Panc1 (cell line): ENCODE results near the gene MET. TPM values are rescaled to one million over a fixed set of nuclear protein-coding genes. Genes with fewer than 3 reads are reported as not detected.

Experiments
- ATAC-seq: fragments of 200-7000 bp; cut with Tn5 transposase; 2 replicates; pipeline ENCODE4 v1.9.1; 2020; ENCODE audit warnings: mild to moderate bottlenecking, moderate library complexity
- BruUV-seq: library from RNA; stranded (reverse); fragments of 400-500 nt; replicated peaks from 2 replicates; lab custom pipeline; 2021; lab: Mats Ljungman, UMichigan
- CTCF ChIA-PET: fragments of 300-600 bp; sonication (Branson Sonifier 250); formaldehyde crosslinking; loops from one replicate; lab custom pipeline; 2022; ENCODE audit warnings: antibody characterized with exemption; lab: Charles Lee
- POLR2A ChIA-PET: fragments of 300-600 bp; sonication (Branson Sonifier 250); formaldehyde crosslinking; loops from one replicate; lab custom pipeline; 2022; ENCODE audit warnings: antibody characterized with exemption; lab: Charles Lee
- DNase-seq: peaks from one replicate; pipeline ENCODE4 v3.0.0-alpha.2; 2010; ENCODE audit warnings: low read depth, low spot score
- H3K27ac ChIP-seq: 2 replicates; pipeline ENCODE4 v1.5.1; 2011; ENCODE audit warnings: mild to moderate bottlenecking, low read length, inconsistent platforms
- H3K27me3 ChIP-seq: fragments of 200-500 bp; sonication (Bioruptor generic); 2 replicates; pipeline ENCODE4 v1.6.0; 2014; ENCODE audit warnings: low read length, inconsistent platforms; ENCODE audit not compliant: control insufficient read depth, insufficient read depth
- H3K36me3 ChIP-seq: fragments of 200-500 bp; sonication (Bioruptor generic); 2 replicates; pipeline ENCODE4 v1.5.1; 2014; ENCODE audit warnings: inconsistent platforms, mild to moderate bottlenecking, low read length, moderate library complexity; ENCODE audit not compliant: control insufficient read depth, insufficient read depth
- H3K4me1 ChIP-seq: 2 replicates; pipeline ENCODE4 v1.5.1; 2011; ENCODE audit warnings: inconsistent platforms, mild to moderate bottlenecking, low read length, moderate library complexity; ENCODE audit not compliant: control insufficient read depth, insufficient read depth
- H3K4me3 ChIP-seq, 2 experiments: 2 replicates each; pipeline ENCODE4 v1.5.1; 2011 to 2012; ENCODE audit warnings: low read depth in 2 of 2, low read length in 2 of 2, mild to moderate bottlenecking in 2 of 2, inconsistent platforms in 1 of 2, moderate library complexity in 1 of 2
- H3K9me3 ChIP-seq: fragments of 200-500 bp; sonication (Bioruptor generic); 2 replicates; pipeline ENCODE4 v1.5.1; 2014; ENCODE audit warnings: low read depth, mild to moderate bottlenecking, inconsistent platforms, low read length, moderate library complexity; ENCODE audit not compliant: control insufficient read depth, insufficient read depth
- POLR2AphosphoS5 ChIP-seq: IDR thresholded peaks from 2 replicates; pipeline ENCODE4 v1.6.1; 2012; ENCODE audit warnings: mild to moderate bottlenecking, low read depth, low read length, moderate library complexity
- SIN3A ChIP-seq: IDR thresholded peaks from 2 replicates; pipeline ENCODE4 v1.6.1; 2012; ENCODE audit warnings: low read depth, mild to moderate bottlenecking, low read length, moderate library complexity, borderline replicate concordance; ENCODE audit not compliant: insufficient read depth
- TCF7L2 ChIP-seq: IDR thresholded peaks from 2 replicates; pipeline ENCODE4 v1.6.1; 2011; ENCODE audit warnings: mild to moderate bottlenecking, low read depth, low read length, inconsistent platforms
- in situ Hi-C: cut with HindIII; loops from 2 replicates; pipeline ENCODE4 v1.10.0; 2016; ENCODE audit warnings: low sequenced_read_pairs, low pct_unique_long_range_greater_than_20kb
- intact Hi-C: fragments of 100-400 bp; cut with micrococcal nuclease; formaldehyde crosslinking; loops from one replicate; pipeline ENCODE4 v1.10.0; 2022; ENCODE audit not compliant: unreplicated experiment
- total RNA-seq: library from RNA; stranded (reverse); gene quantifications from one replicate; pipeline ENCODE4 v1.2.1, GENCODE V29; 2021; ENCODE audit not compliant: unreplicated experiment
- TF ChIP-seq, protein P1 (sequence below), 2 experiments: IDR thresholded peaks; 2 replicates each; pipeline ENCODE4 v1.6.1; 2011 to 2012; ENCODE audit warnings: low read depth in 2 of 2, control low read depth in 1 of 2, low read length in 1 of 2, mild to moderate bottlenecking in 1 of 2, moderate library complexity in 1 of 2; ENCODE audit not compliant: insufficient read depth in 1 of 2
- TF ChIP-seq, protein P2 (sequence below): fragments of 450-650 bp; IDR thresholded peaks from 2 replicates; pipeline ENCODE4 v1.5.1; 2017; ENCODE audit warnings: mild to moderate bottlenecking

MET gene
- total RNA-seq, 1 experiment from 2014 or later = 103 TPM

DNA sequence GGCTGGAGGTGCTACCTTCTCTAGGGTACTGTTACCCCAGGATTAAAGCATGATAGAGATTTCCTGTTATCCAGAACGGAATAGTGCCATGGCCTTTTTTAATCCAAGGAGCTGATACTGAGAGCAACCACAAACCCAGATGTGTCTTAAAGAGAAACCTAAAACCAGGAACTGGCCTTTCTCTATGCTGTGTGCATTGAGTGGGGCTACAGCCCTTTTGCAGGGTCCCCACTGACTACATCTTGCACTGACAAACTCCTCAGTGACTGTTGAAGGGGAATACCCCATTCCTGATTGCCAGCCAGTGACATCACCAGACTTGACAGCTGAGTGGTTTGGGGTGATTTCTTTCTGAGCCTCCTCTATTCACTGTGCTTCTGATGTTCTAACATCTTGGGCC lies 108.5 kb downstream of the MET start:
- Histone ChIP-seq H3K9me3 (no peaks in the 10 kb centered on the region), H3K4me1 (peaks cover 20% of the 10 kb centered on the region), H3K27ac (no peak overlapping the region)

DNA sequence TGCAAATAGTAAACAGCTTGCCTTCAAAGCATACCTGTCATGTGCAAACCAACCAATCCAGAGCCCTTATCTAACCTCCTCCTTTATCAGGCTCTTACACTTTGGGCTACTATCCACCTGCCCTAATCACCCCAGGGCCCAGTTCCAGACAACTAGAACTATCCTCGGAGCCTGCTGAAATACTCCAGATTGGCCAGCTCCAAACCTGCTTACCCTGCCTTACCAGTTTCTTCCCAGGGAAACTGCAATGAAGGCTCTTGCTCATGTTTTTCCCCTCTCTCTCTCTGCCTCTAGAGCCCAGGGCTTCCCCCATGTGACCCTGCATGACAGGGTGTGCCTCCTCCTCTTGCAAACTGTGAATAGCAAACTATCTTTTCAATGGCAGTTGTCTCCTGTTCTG lies 109.0 kb downstream of the MET start:
- Histone ChIP-seq H3K27ac (no peak overlapping the region), H3K36me3 (peaks cover 26% of the 10 kb centered on the region), H3K9me3 (no peaks in the 10 kb centered on the region), H3K27me3 (no peaks in the 10 kb centered on the region), H3K4me1 (peaks cover 19% of the 10 kb centered on the region), H3K4me3 (no peak overlapping the region)
- DNase-seq (no peak), ATAC-seq (no peak)
- intact Hi-C loops = no loop called here
- CTCF ChIA-PET = interaction anchor here (0.6 kb wide), 1 partner anchor 223 kb away, joined by 5 read pairs; no protein-coding TSS in a partner anchor
- POLR2A ChIA-PET = no interaction called here
- no TSS peak for BruUV-seq
- TF ChIP-seq, protein P1, sequence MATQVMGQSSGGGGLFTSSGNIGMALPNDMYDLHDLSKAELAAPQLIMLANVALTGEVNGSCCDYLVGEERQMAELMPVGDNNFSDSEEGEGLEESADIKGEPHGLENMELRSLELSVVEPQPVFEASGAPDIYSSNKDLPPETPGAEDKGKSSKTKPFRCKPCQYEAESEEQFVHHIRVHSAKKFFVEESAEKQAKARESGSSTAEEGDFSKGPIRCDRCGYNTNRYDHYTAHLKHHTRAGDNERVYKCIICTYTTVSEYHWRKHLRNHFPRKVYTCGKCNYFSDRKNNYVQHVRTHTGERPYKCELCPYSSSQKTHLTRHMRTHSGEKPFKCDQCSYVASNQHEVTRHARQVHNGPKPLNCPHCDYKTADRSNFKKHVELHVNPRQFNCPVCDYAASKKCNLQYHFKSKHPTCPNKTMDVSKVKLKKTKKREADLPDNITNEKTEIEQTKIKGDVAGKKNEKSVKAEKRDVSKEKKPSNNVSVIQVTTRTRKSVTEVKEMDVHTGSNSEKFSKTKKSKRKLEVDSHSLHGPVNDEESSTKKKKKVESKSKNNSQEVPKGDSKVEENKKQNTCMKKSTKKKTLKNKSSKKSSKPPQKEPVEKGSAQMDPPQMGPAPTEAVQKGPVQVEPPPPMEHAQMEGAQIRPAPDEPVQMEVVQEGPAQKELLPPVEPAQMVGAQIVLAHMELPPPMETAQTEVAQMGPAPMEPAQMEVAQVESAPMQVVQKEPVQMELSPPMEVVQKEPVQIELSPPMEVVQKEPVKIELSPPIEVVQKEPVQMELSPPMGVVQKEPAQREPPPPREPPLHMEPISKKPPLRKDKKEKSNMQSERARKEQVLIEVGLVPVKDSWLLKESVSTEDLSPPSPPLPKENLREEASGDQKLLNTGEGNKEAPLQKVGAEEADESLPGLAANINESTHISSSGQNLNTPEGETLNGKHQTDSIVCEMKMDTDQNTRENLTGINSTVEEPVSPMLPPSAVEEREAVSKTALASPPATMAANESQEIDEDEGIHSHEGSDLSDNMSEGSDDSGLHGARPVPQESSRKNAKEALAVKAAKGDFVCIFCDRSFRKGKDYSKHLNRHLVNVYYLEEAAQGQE (IDR thresholded peaks at IDR 0.05; ENCODE audit: insufficient read depth in 1 of 2, low read depth in 2 of 2, low read length in 1 of 2) = no peak
- TF ChIP-seq TCF7L2 (no peak), SIN3A (no peak), POLR2AphosphoS5 (no peak)
- TF ChIP-seq, protein P2, sequence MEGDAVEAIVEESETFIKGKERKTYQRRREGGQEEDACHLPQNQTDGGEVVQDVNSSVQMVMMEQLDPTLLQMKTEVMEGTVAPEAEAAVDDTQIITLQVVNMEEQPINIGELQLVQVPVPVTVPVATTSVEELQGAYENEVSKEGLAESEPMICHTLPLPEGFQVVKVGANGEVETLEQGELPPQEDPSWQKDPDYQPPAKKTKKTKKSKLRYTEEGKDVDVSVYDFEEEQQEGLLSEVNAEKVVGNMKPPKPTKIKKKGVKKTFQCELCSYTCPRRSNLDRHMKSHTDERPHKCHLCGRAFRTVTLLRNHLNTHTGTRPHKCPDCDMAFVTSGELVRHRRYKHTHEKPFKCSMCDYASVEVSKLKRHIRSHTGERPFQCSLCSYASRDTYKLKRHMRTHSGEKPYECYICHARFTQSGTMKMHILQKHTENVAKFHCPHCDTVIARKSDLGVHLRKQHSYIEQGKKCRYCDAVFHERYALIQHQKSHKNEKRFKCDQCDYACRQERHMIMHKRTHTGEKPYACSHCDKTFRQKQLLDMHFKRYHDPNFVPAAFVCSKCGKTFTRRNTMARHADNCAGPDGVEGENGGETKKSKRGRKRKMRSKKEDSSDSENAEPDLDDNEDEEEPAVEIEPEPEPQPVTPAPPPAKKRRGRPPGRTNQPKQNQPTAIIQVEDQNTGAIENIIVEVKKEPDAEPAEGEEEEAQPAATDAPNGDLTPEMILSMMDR = no peak
- in situ Hi-C loops = no loop called here

More for the DNA sequence above, 108.5 kb downstream of the MET start:
- ATAC-seq = no peak
- no peak overlapping the region for H3K4me3 ChIP-seq
- CTCF ChIA-PET = interaction anchor here (0.6 kb wide), 1 partner anchor 222 kb away, joined by 5 read pairs; no protein-coding TSS in a partner anchor
- intact Hi-C loops (no loop called here), in situ Hi-C loops (no loop called here)
- H3K36me3 ChIP-seq = peaks cover 26% of the 10 kb centered on the region
- H3K27me3 ChIP-seq = no peaks in the 10 kb centered on the region
- POLR2A ChIA-PET = no interaction called here
- DNase-seq = no peak
- TF ChIP-seq SIN3A (no peak), POLR2AphosphoS5 (no peak), TCF7L2 (no peak)
- TF ChIP-seq, protein P1 (IDR thresholded peaks at IDR 0.05; ENCODE audit: insufficient read depth in 1 of 2, low read depth in 2 of 2, low read length in 1 of 2) = no peak
- TF ChIP-seq, protein P2 = no peak
- no TSS peak for BruUV-seq
